Measurements from ENCODE around the gene ZNHIT2. TPM values are rescaled to one million over a fixed set of nuclear protein-coding genes. Genes with fewer than 3 reads are reported as not detected.

ZNHIT2 gene
- total RNA-seq, 4 donors from 2014 or later: 10.3 to 30.7 (median 24.1) TPM

DNA sequence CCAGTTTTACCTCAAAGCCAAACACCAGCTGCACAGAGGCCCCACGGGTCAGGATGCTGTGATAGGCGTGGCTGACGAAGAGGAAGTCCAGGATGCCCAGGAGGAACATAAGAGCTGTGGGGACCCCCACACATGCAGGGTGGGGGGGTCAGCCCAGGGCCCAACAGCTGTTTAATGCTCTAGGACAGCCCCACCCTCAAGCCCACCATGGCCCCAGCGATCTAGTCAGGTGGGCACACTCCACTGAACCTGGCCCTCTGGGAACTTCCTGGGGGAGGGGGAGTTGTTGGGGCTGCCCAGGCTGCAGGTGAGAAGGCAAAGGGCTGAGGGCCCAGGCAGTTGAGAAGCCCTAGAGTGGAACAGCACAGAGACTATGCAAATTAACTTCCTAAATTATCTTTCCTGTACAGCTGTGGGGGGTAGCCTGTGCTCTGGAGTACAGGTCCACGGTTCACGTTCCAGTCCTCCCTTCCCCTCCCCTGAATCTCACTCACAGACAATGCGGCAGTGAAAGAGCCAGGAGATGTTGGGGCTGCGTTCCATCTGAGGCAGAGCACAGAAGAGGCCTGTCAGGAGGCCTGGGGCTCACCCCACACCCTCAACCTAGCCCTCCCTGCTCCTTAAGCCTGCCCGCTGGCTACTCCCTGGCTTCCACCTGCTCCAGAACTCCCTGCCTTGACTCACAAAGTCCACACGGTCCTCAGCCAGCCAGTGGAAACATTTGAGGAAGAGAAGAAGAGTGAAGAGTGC is 14.9 kb upstream of the ZNHIT2 start:
- no peak for DNase-seq
- H3K27ac ChIP-seq: peak overlapping the region in 2 of 4 donors; percentile 13 to 99
- H3K9me3 ChIP-seq: no peaks in the 10 kb centered on the region
- in situ Hi-C loops (cut with MboI; ENCODE audit: low sequenced_read_pairs in 4 of 4) (no loop called here), intact Hi-C loops (cut with DNase I; ENCODE audit: low total_unique reads) (loop anchor here (2.0 kb wide), 1 partner anchor 724 kb away; no protein-coding TSS in a partner anchor)
- no peaks in the 10 kb centered on the region for H3K27me3 ChIP-seq
- H3K4me1 ChIP-seq: peaks cover 27 to 29% of the 10 kb centered on the region in 2 donors
- no peak for ATAC-seq
- H3K4me3 ChIP-seq: no peak overlapping the region
- TF ChIP-seq, protein P1, sequence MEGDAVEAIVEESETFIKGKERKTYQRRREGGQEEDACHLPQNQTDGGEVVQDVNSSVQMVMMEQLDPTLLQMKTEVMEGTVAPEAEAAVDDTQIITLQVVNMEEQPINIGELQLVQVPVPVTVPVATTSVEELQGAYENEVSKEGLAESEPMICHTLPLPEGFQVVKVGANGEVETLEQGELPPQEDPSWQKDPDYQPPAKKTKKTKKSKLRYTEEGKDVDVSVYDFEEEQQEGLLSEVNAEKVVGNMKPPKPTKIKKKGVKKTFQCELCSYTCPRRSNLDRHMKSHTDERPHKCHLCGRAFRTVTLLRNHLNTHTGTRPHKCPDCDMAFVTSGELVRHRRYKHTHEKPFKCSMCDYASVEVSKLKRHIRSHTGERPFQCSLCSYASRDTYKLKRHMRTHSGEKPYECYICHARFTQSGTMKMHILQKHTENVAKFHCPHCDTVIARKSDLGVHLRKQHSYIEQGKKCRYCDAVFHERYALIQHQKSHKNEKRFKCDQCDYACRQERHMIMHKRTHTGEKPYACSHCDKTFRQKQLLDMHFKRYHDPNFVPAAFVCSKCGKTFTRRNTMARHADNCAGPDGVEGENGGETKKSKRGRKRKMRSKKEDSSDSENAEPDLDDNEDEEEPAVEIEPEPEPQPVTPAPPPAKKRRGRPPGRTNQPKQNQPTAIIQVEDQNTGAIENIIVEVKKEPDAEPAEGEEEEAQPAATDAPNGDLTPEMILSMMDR (IDR thresholded peaks at IDR 0.05 in 4 of 5, conservative IDR thresholded peaks at IDR 0.05 in 1 of 5): no peak
- no peak for TF ChIP-seq POLR2A (IDR thresholded peaks at IDR 0.05)
- H3K36me3 ChIP-seq: peaks cover 0 to 55% of the 10 kb centered on the region in 2 donors

DNA sequence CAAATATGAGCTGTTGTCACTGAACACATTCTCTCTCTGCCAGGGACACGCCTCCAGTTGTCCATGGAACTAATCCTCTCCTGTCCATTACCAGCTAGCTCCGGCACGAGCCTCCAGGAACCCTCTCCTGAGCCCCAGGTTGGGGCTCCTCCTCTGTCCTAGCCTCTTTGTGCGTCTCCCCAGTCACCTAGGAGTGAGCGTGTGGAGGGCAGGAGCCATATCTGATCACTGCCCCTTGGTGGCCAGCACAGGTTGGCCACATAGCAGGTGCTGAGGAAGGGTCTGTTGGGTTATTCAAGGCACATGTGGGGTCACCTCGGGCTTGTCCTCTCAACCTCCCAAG is 14.4 kb upstream of the ZNHIT2 start:
- Histone ChIP-seq H3K9me3 (no peaks in the 10 kb centered on the region), H3K4me1 (peaks cover 27 to 29% of the 10 kb centered on the region in 2 donors), H3K27me3 (no peaks in the 10 kb centered on the region), H3K27ac (peak overlapping the region in 1 of 4 donors; percentile 31), H3K36me3 (peaks cover 0 to 60% of the 10 kb centered on the region in 2 donors), H3K4me3 (no peak overlapping the region)
- TF ChIP-seq, protein P1 (IDR thresholded peaks at IDR 0.05 in 4 of 5, conservative IDR thresholded peaks at IDR 0.05 in 1 of 5): no peak
- TF ChIP-seq POLR2A (IDR thresholded peaks at IDR 0.05): no peak
- in situ Hi-C loops (cut with MboI; ENCODE audit: low sequenced_read_pairs in 4 of 4): no loop called here
- intact Hi-C loops (cut with DNase I; ENCODE audit: low total_unique reads): loop anchor here (2.0 kb wide), 1 partner anchor 725 kb away; no protein-coding TSS in a partner anchor
- no peak for ATAC-seq
- DNase-seq: no peak

DNA sequence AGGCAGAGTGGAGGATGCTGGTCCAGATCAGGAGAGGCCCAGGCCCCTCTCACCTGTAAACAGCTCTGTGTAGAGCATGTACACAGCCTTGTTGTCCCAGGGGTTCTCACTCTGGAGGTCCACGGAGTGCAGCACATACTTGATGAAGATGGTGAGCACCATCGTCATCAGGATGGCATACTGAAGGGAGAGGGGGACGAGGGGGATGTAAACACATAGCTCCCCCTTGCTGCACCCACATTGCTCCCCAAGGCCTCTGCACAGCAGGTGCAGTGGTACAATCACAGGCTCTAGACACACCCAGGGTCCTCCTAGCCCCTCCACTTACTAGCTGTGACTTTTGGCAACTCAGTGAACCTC is 13.9 kb upstream of the ZNHIT2 start:
- in situ Hi-C loops (cut with MboI; ENCODE audit: low sequenced_read_pairs in 4 of 4): no loop called here
- no peak for DNase-seq
- Histone ChIP-seq H3K27ac (no peak overlapping the region), H3K4me3 (no peak overlapping the region), H3K27me3 (no peaks in the 10 kb centered on the region), H3K36me3 (peaks cover 0 to 65% of the 10 kb centered on the region in 2 donors), H3K4me1 (peaks cover 27 to 29% of the 10 kb centered on the region in 2 donors), H3K9me3 (no peaks in the 10 kb centered on the region)
- ATAC-seq: no peak
- intact Hi-C loops (cut with DNase I; ENCODE audit: low total_unique reads): no loop called here
- TF ChIP-seq, protein P1 (IDR thresholded peaks at IDR 0.05 in 4 of 5, conservative IDR thresholded peaks at IDR 0.05 in 1 of 5): no peak
- TF ChIP-seq POLR2A (IDR thresholded peaks at IDR 0.05): no peak

DNA sequence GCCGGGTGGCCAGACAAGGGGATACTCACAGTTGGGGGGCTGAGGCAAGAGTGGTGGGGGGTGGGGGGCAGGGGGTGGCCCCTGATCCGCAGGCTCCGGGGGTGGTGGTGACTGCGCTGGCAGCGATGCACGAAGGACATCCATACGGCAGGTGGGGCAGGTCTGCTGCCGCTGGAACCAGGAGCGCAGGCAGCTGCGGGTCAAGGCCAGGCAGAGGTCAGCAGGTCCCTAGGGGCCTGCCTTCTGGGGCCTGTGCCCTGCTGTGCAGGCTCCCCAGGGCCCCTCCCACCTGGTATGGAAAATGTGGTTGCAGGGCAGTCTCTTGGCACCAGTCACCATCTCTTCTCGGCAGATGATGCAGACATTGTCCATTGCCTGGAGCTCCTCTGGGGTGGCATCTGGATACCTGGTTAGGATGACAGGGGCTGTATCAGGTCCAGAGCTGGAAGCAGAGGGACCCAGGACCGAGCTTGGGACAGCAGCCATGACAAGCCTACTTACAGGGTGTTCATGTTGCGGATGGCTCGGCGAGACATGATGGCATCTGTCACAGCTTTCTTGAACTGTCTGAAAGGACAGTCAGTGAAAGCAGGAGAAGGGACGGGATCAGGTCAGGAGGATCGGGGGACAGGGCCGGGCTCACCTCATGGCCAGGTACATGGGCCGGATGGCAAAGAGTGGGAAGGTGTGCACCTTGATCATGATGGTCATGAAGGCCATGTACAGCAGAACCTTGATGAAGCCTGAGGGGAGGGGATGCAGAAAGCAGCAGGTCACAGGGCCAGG is 13.3 kb upstream of the ZNHIT2 start:
- ATAC-seq (no peak), DNase-seq (no peak)
- no peak overlapping the region for H3K4me3 ChIP-seq
- no peak for TF ChIP-seq POLR2A (IDR thresholded peaks at IDR 0.05)
- TF ChIP-seq, protein P1 (IDR thresholded peaks at IDR 0.05 in 4 of 5, conservative IDR thresholded peaks at IDR 0.05 in 1 of 5): no peak
- H3K9me3 ChIP-seq: no peaks in the 10 kb centered on the region
- peaks cover 0 to 71% of the 10 kb centered on the region in 2 donors for H3K36me3 ChIP-seq
- H3K27me3 ChIP-seq: no peaks in the 10 kb centered on the region
- intact Hi-C loops (cut with DNase I; ENCODE audit: low total_unique reads) (no loop called here), in situ Hi-C loops (cut with MboI; ENCODE audit: low sequenced_read_pairs in 4 of 4) (no loop called here)
- peaks cover 21 to 25% of the 10 kb centered on the region in 2 donors for H3K4me1 ChIP-seq
- no peak overlapping the region for H3K27ac ChIP-seq

Measured in gastrocnemius medialis (tissue), 4 donors.